ENCODE measurements around the gene GPAT3.
"Not testable (repeated sequence)": the region's sequence is repeated elsewhere in the genome, so short reads cannot be mapped to it uniquely, and the experiment has no call there.

Gene GPAT3

GRCh38 chr4:83552924-83553323 is 17.0 kb downstream of the GPAT3 start:
- DNase-seq, result no peak

- DNase-seq, result no peak
Measured at GRCh38 chr4:83556006-83556707, 20.2 kb downstream of the GPAT3 start.

- no peak for DNase-seq
Measured at GRCh38 chr4:83556816-83557215, 20.9 kb downstream of the GPAT3 start.

GRCh38 chr4:83558059-83558653 is 22.2 kb downstream of the GPAT3 start:
- DNase-seq, result no peak

GRCh38 chr4:83558680-83559079 is 22.8 kb downstream of the GPAT3 start:
- DNase-seq, result peak; percentile 84 to 86

- no peak for DNase-seq
Measured at GRCh38 chr4:83560523-83560922, 24.6 kb downstream of the GPAT3 start.

- no peak for DNase-seq
Measured at GRCh38 chr4:83561381-83561780, 25.5 kb downstream of the GPAT3 start.

- DNase-seq, result no peak
Measured at GRCh38 chr4:83563998-83564397, 28.1 kb downstream of the GPAT3 start.

- no peak for DNase-seq
Measured at GRCh38 chr4:83568062-83568461, 32.2 kb downstream of the GPAT3 start.

GRCh38 chr4:83569429-83569828 is 33.5 kb downstream of the GPAT3 start:
- DNase-seq, result no peak

GRCh38 chr4:83569987-83570386 is 34.1 kb downstream of the GPAT3 start:
- DNase-seq, result peak; percentile 68 to 70

GRCh38 chr4:83572848-83573247 is 36.9 kb downstream of the GPAT3 start:
- no peak for DNase-seq

- no peak for DNase-seq
Measured at GRCh38 chr4:83574247-83574646, 38.3 kb downstream of the GPAT3 start.

- not testable (repeated sequence) for DNase-seq
Measured at GRCh38 chr4:83576237-83576636, 40.3 kb downstream of the GPAT3 start.

- DNase-seq, result no peak
Measured at GRCh38 chr4:83581411-83582288, 45.7 kb downstream of the GPAT3 start.

GRCh38 chr4:83582289-83582785 is 46.4 kb downstream of the GPAT3 start:
- DNase-seq, result no peak

- no peak for DNase-seq
Measured at GRCh38 chr4:83585982-83586508, 50.1 kb downstream of the GPAT3 start.

GRCh38 chr4:83589279-83589678 is 53.4 kb downstream of the GPAT3 start:
- no peak for DNase-seq

- DNase-seq, result no peak
Measured at GRCh38 chr4:83591056-83591455, 55.1 kb downstream of the GPAT3 start.

GRCh38 chr4:83591730-83592129 is 55.8 kb downstream of the GPAT3 start:
- no peak for DNase-seq

- peak; percentile 7 to 28 for DNase-seq
Measured at GRCh38 chr4:83599183-83599582, 63.3 kb downstream of the GPAT3 start.

GRCh38 chr4:83603129-83603528 is 67.2 kb downstream of the GPAT3 start:
- DNase-seq, result no peak

- no peak for DNase-seq
Measured at GRCh38 chr4:83604321-83604720, 68.4 kb downstream of the GPAT3 start.

Data from Kasumi-1 (cell line).